Epithelial cell of prostate (primary cell): ENCODE measurements around the gene TUFT1.

Experiments used
- DNase-seq: peaks from one replicate; pipeline ENCODE4 v3.0.0-alpha.2; 2011; ENCODE audit warnings: low read depth, low spot score
- H3K27ac ChIP-seq: fragments of 450-650 bp; 2 replicates; pipeline ENCODE4 v1.5.1; 2017; ENCODE audit warnings: mild to moderate bottlenecking

TUFT1 gene, protein sequence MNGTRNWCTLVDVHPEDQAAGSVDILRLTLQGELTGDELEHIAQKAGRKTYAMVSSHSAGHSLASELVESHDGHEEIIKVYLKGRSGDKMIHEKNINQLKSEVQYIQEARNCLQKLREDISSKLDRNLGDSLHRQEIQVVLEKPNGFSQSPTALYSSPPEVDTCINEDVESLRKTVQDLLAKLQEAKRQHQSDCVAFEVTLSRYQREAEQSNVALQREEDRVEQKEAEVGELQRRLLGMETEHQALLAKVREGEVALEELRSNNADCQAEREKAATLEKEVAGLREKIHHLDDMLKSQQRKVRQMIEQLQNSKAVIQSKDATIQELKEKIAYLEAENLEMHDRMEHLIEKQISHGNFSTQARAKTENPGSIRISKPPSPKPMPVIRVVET

DNA sequence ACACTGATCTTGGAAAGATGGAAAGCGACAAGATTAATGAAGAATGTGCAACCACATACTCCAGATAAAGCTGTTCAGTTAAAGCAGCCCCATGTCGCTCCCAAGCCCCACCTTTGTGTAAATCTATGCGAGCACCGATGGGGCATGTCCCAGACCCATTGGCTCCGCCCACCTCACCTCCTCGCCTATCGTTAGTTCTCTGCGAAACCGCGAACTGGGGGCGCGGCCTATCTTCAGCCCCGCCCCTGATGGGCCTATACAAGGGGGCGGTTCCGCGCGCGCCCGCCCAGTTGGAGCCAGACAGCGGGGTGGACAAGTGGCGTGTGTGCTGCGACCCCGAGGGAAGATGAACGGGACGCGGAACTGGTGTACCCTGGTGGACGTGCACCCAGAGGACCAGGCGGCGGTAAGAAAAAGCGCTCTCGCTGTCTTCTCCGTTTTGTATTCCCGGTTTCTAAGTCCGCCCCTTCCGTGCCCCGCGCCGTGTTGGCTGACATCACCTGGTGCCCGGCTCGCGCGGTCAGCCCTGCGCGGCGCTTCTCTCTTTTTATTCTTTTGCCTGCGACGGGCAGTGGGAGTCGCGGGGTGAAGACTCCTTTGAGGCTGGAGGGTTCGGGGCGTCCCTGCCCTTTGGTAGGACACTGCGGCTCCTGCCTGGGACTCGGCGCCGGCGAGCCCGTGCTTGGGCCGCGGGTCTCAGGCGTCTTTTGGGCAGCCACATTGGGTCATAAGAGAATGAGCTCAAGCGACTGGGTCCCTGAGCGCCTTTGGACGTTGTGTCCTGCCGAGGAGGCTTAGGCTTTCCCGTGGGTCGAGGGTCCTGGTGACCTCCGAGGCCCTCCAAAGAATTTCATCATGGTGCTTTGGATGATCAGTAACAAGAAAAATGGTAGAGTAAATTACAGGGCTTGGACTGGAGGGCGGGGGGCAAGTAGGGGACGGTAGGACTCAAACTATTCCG is at the start of gene TUFT1:
Gene TUFT1, plus strand, starts transcription at position 289 of the 961 bp plus-strand sequence. Its CDS starts 58 bp downstream, at position 347.
- DNase-seq: peak; percentile 70
- peak within 1 kb of the TSS; percentile 93 for H3K27ac ChIP-seq

GRCh38 chr1:151491641-151492040 is 48.5 kb upstream of the TUFT1 start:
- no peak for DNase-seq

GRCh38 chr1:151492120-151492519 is 48.0 kb upstream of the TUFT1 start:
- no peak overlapping the region for H3K27ac ChIP-seq
- DNase-seq: no peak

More at GRCh38 chr1:151491641-151492040, 48.5 kb upstream of the TUFT1 start:
- H3K27ac ChIP-seq: no peak overlapping the region

DNA sequence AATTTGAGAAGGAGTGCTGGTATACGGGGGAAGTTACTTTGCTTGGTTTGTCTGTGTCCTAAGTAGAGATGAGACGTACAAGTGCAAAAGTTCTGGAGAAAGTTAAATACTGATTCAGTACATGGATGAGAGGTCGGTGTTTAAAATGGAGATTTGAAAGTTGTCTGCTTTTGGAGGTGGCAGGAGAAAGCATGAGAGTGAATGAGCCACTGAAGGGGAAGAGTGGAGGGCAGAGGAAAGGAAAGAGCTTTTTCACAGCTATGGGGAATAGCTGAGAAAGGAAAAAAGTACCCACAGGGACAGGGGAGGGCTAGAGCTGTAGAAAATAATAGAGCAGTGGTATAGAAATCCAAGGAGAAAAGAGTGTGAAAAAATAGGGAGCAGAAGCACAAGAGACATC is 47.1 kb upstream of the TUFT1 start:
- H3K27ac ChIP-seq: no peak overlapping the region
- DNase-seq: no peak

DNA sequence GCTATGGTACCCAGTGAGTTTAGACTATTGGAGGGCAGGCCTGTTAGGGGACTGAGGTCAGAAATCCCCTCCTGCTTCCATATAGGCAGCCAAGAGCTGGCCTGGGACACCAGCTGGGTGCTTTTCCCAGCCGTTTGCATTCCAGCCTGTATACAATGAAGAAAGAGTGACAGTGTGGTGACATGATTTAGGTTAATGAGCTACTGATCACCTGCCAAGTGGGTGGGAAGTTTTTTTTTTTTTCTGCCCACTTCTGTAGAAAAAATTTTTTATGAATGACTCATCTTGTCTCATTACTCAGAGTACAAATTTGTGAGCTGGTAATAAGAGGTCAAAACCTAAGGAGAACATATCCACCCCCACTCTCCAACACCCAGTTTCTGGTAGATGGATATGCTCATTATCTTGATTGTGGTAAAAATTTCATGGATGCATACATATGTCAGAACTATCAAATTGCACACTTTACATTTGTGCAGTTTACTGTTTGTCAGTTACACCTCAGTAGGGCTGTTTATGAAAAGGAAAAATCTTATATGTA is 45.3 kb upstream of the TUFT1 start:
- DNase-seq: no peak

GRCh38 chr1:151495316-151495715 is 44.8 kb upstream of the TUFT1 start:
- DNase-seq: no peak
- H3K27ac ChIP-seq: peak overlapping the region; percentile 19

More for the DNA sequence above, 45.3 kb upstream of the TUFT1 start:
- H3K27ac ChIP-seq: peak overlapping the region; percentile 19

DNA sequence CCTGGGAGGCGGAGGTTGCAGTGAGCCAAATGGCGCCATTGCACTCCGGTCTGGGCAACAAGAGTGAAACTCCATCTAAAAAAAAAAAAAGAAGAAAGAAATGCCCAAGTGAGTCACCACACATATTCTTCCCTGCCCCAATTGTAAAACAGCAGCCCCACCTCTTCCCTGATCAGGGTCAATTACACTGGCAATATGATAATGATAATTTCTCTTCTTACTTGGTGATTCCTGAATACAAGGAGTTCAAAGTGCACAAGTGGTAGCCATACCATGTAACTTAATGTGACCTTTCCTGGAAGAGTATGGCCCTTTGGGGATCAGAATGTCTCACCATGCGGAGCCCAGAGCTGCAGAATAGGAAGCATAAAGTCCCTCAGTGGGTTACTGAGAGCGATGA is 40.7 kb upstream of the TUFT1 start:
- H3K27ac ChIP-seq: no peak overlapping the region
- DNase-seq: no peak

- no peak for DNase-seq
- H3K27ac ChIP-seq: no peak overlapping the region
Measured at GRCh38 chr1:151499930-151500329, 40.2 kb upstream of the TUFT1 start.

DNA sequence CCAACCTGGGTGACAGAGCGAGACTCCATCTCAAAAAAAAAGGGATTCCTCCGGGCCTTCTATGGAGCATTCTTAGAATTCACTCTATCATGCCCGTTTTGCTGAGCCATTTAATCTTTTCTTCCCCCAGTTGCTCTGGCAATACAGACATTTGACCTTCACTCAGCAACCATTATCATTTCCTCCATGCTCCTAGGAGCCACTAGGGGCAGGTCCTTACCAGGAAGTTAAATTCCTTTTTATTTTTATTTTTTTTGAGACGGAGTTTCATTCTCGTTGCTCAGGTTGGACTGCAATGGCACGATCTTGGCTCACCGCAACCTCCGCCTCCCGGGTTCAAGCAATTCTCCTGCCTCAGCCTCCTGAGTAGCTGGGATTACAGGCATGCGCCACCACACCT is 38.6 kb upstream of the TUFT1 start:
- no peak for DNase-seq
- H3K27ac ChIP-seq: no peak overlapping the region

DNA sequence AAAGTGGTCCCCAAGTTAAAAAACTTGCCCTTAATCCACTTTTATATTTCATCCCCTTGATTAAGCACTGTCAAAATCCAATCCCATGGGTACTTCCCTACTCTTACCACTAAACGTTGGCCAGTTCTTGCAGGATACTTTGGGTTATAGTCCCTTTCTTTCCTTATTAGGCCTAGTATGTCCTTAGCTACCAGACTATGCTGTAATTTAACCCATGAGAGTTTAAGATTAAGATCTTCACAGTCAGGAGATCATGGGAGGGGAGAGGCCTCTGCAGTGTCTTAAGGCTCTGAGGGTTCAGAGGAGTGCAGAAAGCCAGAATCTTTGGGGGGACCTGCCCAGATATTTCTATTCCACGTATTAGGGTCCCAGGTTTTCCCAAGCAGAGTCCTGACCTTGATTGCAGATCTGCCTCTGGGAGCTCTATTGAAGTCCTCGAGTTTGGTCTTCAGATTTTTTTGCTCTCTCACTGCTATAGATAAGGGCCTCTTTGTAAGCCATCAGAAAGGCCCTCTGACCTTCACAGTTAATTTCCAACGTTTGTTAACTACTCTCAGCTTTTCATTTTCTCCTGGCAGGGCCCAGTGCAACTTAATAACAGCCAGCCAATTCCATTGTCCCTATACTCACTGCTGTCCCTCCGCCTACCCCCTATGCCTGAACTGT is 37.9 kb upstream of the TUFT1 start:
- DNase-seq: no peak

GRCh38 chr1:151502859-151503780 is 37.0 kb upstream of the TUFT1 start:
- no peak for DNase-seq
- no peak overlapping the region for H3K27ac ChIP-seq

More for the DNA sequence above, 37.9 kb upstream of the TUFT1 start:
- H3K27ac ChIP-seq: no peak overlapping the region

DNA sequence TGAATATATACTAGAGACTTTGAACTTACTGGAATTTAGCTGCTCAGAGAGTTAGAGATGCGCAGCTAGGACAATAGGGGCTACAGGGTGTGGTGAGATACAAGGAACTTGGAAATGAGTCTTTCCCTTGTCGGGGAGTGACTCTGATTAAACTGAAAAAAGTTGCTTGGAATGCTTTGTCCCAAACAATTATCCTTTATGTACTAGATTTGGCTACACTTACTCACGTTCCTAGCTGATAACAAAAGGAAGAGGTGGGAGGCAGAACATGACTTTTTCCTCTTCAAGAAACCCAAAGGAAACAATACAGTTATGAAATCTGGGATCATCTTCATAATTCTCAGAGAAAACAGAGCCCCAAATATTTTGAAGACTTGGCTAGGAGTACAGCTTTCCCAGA is 35.9 kb upstream of the TUFT1 start:
- no peak for DNase-seq
- no peak overlapping the region for H3K27ac ChIP-seq

GRCh38 chr1:151504759-151505158 is 35.4 kb upstream of the TUFT1 start:
- H3K27ac ChIP-seq: no peak overlapping the region
- DNase-seq: no peak

- DNase-seq: no peak
- no peak overlapping the region for H3K27ac ChIP-seq
Measured at GRCh38 chr1:151508833-151509232, 31.3 kb upstream of the TUFT1 start.

- no peak overlapping the region for H3K27ac ChIP-seq
- no peak for DNase-seq
Measured at GRCh38 chr1:151509350-151510019, 30.6 kb upstream of the TUFT1 start.

DNA sequence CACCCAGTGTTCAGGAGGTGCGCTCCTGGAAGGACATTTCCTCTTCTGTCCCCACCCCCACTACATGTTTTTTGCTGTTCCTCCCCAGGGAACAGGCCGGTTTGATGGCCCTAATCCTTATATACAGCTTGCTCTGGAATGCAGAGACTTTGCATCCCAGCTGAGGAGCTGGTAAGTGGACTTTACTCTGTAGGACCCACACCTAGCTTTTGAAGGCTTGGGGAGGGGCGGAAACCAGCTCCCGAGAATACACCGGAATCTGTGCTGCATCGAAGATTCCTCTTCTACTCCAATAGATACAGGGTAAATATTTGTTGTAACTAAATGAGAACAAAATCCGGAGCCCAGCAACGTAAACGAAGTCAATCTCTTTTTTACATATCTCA is 30.1 kb upstream of the TUFT1 start:
- no peak for DNase-seq
- H3K27ac ChIP-seq: no peak overlapping the region

DNA sequence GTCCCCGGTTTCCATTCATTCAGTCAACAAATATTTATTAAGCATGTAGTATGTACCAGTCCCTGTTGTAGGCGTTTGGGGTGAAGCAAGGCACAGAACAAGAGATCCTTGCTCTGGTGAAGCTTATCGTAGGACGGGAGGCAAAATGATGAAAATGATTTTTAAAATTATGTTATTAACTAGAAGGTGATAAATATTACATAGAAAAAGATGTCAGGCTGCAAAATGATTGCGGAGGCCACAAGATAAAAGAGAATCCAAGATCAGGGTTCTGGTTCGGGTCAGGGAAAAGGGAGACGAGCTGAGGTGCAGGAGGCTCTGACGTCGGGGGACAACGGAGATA is 29.5 kb upstream of the TUFT1 start:
- H3K27ac ChIP-seq: no peak overlapping the region
- DNase-seq: no peak

DNA sequence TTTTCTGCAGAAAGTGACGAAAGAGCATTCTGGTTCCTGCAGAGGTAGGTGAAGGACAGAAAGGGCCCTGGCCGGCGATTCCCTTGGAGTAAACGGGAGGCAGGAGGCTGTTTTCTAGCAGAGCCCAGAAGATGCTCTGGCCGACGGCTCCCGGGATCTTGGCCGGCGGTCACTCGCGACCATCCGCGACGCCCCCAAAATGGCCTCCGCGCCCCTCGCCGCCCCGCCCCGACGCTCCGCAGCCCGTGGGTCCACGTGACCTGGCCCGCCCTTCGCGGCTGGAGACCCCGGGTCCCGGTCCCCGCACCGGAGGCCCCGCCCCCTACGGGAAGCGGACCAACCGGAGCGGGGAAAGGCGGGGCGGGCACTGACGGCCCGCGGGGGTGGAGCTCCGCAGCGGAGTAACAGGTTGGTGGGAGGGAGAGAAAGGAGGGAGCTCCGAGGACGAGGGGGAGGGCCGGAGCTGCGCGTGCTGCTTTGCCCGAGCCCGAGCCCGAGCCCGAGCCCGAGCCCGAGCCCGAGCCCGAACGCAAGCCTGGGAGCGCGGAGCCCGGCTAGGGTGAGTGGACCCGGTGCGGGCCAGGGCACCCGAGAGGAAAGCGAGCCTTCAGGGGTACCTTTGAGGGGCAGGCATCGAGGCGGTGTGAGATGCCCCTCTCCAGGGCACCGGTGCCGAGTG is 29.0 kb upstream of the TUFT1 start, which contains the start of gene CGN:
Gene CGN, plus strand, starts transcription at position 431 of the 679 bp plus-strand sequence. CDS start 7,133 bp downstream, outside the sequence.
- DNase-seq: no peak
- H3K27ac ChIP-seq: peak within 1 kb of the TSS; percentile 99
